Osteocyte (in vitro differentiated cells): ENCODE data around the gene CDY1. TPM values are rescaled to one million over a fixed set of nuclear protein-coding genes. Genes with fewer than 3 reads are reported as not detected.
"Not testable (repeated sequence)": the region's sequence is repeated elsewhere in the genome, so short reads cannot be mapped to it uniquely, and the experiment has no call there.

Experiments
- DNase-seq: peaks from one replicate; pipeline ENCODE4 v3.0.0; 2021; ENCODE audit warnings: mixed read lengths; ENCODE audit not compliant: unreplicated experiment; ENCODE audit errors: extremely low spot score
- H3K27ac Mint-ChIP-seq: one replicate; pipeline ENCODE4 v1.8.0; 2021; ENCODE audit warnings: mild to moderate bottlenecking, mixed read lengths; ENCODE audit not compliant: unreplicated experiment
- H3K27me3 Mint-ChIP-seq: one replicate; pipeline ENCODE4 v1.8.0; 2021; ENCODE audit warnings: mixed read lengths; ENCODE audit not compliant: unreplicated experiment
- H3K36me3 Mint-ChIP-seq: one replicate; pipeline ENCODE4 v1.8.0; 2021; ENCODE audit warnings: mixed read lengths; ENCODE audit not compliant: unreplicated experiment
- H3K4me1 Mint-ChIP-seq: one replicate; pipeline ENCODE4 v1.8.0; 2021; ENCODE audit warnings: mixed read lengths; ENCODE audit not compliant: unreplicated experiment
- H3K4me3 Mint-ChIP-seq: one replicate; pipeline ENCODE4 v1.8.0; 2021; ENCODE audit warnings: mild to moderate bottlenecking, moderate library complexity, mixed read lengths; ENCODE audit not compliant: unreplicated experiment
- H3K9me3 Mint-ChIP-seq: one replicate; pipeline ENCODE4 v1.8.0; 2021; ENCODE audit warnings: mixed read lengths; ENCODE audit not compliant: unreplicated experiment
- long read RNA-seq: library from polyadenylated mRNA; unstranded; transcript quantifications from one replicate; pipeline ENCODE4 v2.0.0, GENCODE V29; 2021
- total RNA-seq: library from RNA; stranded (reverse); gene quantifications from 2 replicates; pipeline ENCODE4 v1.2.1, GENCODE V29; 2021

CDY1 gene, protein sequence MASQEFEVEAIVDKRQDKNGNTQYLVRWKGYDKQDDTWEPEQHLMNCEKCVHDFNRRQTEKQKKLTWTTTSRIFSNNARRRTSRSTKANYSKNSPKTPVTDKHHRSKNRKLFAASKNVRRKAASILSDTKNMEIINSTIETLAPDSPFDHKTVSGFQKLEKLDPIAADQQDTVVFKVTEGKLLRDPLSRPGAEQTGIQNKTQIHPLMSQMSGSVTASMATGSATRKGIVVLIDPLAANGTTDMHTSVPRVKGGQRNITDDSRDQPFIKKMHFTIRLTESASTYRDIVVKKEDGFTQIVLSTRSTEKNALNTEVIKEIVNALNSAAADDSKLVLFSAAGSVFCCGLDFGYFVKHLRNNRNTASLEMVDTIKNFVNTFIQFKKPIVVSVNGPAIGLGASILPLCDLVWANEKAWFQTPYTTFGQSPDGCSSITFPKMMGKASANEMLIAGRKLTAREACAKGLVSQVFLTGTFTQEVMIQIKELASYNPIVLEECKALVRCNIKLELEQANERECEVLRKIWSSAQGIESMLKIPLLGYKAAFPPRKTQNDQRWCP
- not detected in 2 replicates for total RNA-seq
- long read RNA-seq: 0 reads

DNA sequence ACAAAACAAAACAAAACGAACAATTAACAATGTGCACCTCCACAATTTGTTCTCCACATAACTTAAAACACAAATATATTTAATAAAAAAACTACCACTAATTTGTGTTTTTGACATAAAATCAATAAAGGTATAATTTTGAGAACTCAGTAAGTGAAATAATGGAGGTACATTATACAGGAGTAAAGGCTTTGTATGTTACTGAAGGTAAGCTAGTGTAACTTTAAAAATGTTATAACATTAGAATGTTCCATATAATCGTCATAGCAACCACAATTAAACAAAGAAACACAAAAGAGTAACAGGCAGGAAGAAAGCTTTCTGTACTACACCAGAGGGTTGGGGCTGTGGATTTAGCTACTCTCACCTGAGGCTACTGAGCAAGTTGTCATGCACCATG, at the start of gene CDY1:
Gene CDY1 (plus strand): TSS at position 301 of the 400 bp plus-strand sequence. CDS start 326 bp downstream, outside the sequence.
- H3K9me3 Mint-ChIP-seq: not testable (repeated sequence)

DNA sequence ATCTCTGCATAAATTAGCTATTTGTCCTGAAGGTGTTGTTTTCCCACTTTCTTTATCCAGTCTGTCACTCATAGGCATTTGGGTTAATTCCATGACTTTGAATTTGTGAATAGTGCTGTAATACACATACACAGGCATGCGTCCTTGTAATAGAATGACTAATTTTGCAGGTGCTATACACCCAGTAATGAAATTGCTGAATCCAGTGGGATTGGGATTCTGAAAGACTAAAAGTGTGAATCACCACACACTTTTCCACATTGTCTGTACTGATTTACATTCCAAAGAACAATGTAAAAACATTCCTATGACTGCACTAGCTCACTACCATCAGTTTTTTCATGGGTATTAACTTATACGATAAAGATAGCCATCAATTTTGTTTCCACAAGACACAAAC, 28.6 kb upstream of the CDY1 start:
- not testable (repeated sequence) for H3K27me3 Mint-ChIP-seq, H3K36me3 Mint-ChIP-seq, H3K27ac Mint-ChIP-seq, H3K9me3 Mint-ChIP-seq, H3K4me1 Mint-ChIP-seq, H3K4me3 Mint-ChIP-seq, DNase-seq

More for the DNA sequence above, at the start of gene CDY1:
- H3K4me3 Mint-ChIP-seq, DNase-seq, H3K4me1 Mint-ChIP-seq, H3K27me3 Mint-ChIP-seq, H3K36me3 Mint-ChIP-seq, H3K27ac Mint-ChIP-seq: not testable (repeated sequence)

DNA sequence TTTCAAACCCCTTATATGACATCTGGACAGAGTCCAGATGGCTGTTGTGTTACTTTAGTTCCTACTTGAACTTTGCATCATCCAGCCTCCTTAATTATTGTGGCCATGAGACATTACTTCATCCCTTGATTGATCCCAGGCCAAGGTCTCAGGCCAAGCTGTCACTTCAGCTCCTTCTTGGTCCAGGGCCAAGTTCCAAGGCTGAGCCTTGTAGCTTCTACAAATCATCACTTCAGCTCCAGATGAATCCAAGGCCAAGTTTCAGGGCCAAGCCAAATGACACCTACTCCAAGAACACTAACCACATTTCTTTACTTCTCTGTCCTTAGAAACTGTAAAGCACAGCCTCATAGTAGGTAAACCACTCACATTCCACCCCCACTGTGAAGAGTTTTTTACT, 1.7 kb upstream of the CDY1 start:
- not testable (repeated sequence) for H3K27me3 Mint-ChIP-seq, H3K9me3 Mint-ChIP-seq

DNA sequence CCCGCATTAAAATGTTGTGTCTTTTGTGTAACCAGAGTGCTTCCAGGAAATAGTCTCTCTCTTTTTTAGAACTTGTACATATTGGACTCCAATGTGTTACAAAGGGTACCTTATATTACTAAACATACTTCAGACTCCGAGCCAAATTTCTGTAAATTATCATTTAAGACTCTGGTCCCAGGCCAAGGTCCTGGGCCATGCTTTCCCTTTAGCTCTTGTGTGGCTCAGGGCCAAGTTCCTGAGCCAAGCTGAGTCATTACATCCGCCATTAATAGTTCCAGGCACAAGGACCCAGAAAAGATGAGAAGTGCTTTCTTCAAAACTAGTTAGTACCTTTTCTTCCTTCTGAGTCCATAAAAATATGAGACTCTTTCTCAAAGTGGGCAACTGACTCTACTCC, 4.6 kb downstream of the CDY1 start:
- H3K4me1 Mint-ChIP-seq, H3K27me3 Mint-ChIP-seq, H3K36me3 Mint-ChIP-seq, H3K27ac Mint-ChIP-seq, H3K9me3 Mint-ChIP-seq, DNase-seq, H3K4me3 Mint-ChIP-seq: not testable (repeated sequence)

More for the DNA sequence above, 1.7 kb upstream of the CDY1 start:
- H3K27ac Mint-ChIP-seq, DNase-seq, H3K36me3 Mint-ChIP-seq, H3K4me3 Mint-ChIP-seq, H3K4me1 Mint-ChIP-seq: not testable (repeated sequence)

DNA sequence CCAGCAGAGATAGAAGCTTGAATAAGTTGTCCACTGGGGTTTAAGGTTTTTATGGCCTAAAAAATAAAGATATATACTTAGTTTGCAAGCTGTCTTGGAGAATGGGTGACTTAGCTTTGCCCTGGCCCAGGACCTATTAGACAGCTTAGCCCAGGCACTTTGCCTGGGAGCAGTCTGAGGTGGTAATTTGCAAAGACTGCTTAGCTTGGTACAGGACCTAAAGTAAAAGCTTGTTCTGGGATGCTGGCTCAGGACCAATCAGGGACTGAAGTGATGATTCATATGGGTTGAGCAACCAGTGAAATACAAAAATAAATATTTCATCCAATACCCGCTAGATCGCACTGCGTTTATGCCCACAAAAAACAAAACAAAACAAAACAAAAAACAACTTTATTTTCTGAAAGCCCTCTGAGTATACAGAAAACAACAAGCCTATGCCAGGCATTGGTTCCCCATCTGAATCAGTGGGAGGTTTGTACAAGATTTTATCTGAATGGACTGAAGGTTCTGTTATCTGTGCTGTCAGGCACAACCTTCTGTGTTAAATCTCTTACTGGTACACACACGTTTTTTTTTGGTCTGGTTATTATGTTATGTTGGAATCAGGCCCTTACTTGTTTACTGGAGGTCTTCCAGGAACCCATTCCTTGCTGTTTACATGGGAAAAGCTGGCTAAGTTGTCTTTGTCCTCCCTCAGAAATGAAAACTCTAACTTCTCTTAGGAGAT, 8.6 kb downstream of the CDY1 start:
- not testable (repeated sequence) for H3K9me3 Mint-ChIP-seq, H3K36me3 Mint-ChIP-seq, DNase-seq, H3K27me3 Mint-ChIP-seq, H3K4me3 Mint-ChIP-seq, H3K27ac Mint-ChIP-seq, H3K4me1 Mint-ChIP-seq

DNA sequence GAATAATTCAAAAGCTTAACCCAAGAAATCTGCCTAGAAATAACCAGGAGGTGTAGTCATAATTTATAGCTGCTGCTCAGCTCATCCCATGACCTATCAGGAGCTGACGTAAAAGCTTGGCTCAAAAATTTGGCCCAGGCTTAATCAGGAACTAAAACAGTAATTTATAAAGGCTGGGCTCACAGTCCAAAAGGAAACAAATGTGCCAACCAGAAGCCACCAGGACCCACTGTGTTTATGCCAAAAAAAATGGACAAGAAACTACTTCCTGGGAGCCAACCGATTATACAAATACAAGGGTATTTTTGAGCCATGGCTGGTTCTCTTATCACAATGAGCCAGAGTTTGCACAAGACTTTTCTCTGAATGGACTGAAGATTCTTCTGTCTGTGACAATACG, 17.9 kb downstream of the CDY1 start:
- H3K4me3 Mint-ChIP-seq, H3K4me1 Mint-ChIP-seq, H3K27me3 Mint-ChIP-seq, H3K9me3 Mint-ChIP-seq, DNase-seq, H3K27ac Mint-ChIP-seq, H3K36me3 Mint-ChIP-seq: not testable (repeated sequence)

DNA sequence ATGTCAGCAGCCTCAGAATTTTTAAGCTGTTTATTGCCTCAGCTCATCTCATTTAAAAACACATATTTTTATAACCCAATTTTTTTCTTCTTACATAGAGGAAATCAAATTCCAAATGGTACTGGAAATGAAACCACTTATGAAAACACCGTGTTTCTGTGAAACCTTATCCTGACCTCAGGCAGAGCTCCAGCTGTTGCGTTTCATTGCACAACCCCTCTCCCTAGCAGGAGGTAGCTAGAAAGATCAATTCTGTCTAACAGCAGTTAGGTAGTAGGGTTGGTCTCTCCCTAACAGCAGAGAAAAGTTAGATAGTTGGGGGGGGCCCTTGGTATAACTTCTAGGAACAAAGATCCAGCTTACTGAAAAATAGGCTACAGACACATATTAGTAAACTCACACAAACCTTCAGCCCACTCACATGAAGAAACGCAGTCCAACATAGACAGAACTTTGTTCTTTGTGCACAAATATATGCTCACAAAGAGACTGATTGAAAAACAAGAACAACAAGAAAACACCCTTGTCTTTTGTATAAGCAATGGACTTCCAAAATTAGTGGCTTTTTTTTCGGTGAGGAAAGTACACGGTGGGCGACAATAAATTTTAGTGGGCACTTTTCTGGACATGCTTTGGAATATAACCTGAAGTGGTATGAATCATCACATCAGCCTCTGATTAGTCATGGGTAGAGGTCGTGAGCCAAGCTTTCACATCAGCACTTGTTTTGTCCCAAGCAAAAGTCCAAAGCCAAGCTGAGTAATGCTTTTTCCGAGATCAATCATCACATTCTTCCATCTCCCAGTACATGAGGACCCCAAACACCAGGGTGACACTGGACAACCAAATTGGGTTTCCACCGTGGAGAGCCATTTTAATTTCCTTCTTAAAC, 21.4 kb downstream of the CDY1 start:
- not testable (repeated sequence) for H3K27me3 Mint-ChIP-seq, H3K4me3 Mint-ChIP-seq, H3K27ac Mint-ChIP-seq, H3K9me3 Mint-ChIP-seq, DNase-seq, H3K4me1 Mint-ChIP-seq, H3K36me3 Mint-ChIP-seq
